Liver (tissue), 9 donors: ENCODE data around the gene PRM2. TPM values are rescaled to one million over a fixed set of nuclear protein-coding genes. Genes with fewer than 3 reads are reported as not detected.

Experiments
- DNase-seq: peaks from one replicate; pipeline ENCODE4 v3.0.0-alpha.2; 2017; ENCODE audit warnings: low spot score
- H3K27ac ChIP-seq, 2 donors: one replicate each; pipeline ENCODE4 v1.7.0; 2013; ENCODE audit warnings: inconsistent platforms in 2 of 2, low read length in 2 of 2, control low read depth in 1 of 2, low read depth in 1 of 2, mild to moderate bottlenecking in 1 of 2
- H3K27me3 ChIP-seq, 4 donors: one replicate each; pipeline versions ENCODE4 v1.6.1 to v1.7.0; 2013; ENCODE audit warnings: low read length in 3 of 4, inconsistent platforms in 1 of 4, mild to moderate bottlenecking in 1 of 4, moderate library complexity in 1 of 4; ENCODE audit not compliant: control insufficient read depth in 4 of 4, insufficient read depth in 4 of 4
- H3K36me3 ChIP-seq, 4 donors: one replicate each; pipeline versions ENCODE4 v1.6.1 to v1.7.0; 2013; ENCODE audit warnings: low read length in 3 of 4, mild to moderate bottlenecking in 3 of 4, low read depth in 1 of 4, moderate library complexity in 1 of 4; ENCODE audit not compliant: control insufficient read depth in 4 of 4, insufficient read depth in 3 of 4
- H3K4me1 ChIP-seq, 4 donors: one replicate each; pipeline versions ENCODE4 v1.6.1 to v1.7.0; 2013; ENCODE audit warnings: low read length in 3 of 4, mild to moderate bottlenecking in 3 of 4, moderate library complexity in 1 of 4; ENCODE audit not compliant: control insufficient read depth in 4 of 4, insufficient read depth in 4 of 4
- H3K4me3 ChIP-seq, 3 donors: one replicate each; pipeline versions ENCODE4 v1.6.1 to v1.7.0; 2013; ENCODE audit warnings: low read length in 3 of 3, control low read depth in 1 of 3, low read depth in 1 of 3, mild to moderate bottlenecking in 1 of 3
- H3K9ac ChIP-seq, 2 donors: one replicate each; pipeline ENCODE4 v1.7.0; 2013; ENCODE audit warnings: low read length in 2 of 2, mild to moderate bottlenecking in 2 of 2, moderate library complexity in 2 of 2, control low read depth in 1 of 2, low read depth in 1 of 2
- H3K9me3 ChIP-seq, 4 donors: one replicate each; pipeline versions ENCODE4 v1.6.1 to v1.7.0; 2013; ENCODE audit warnings: low read length in 3 of 4; ENCODE audit not compliant: control insufficient read depth in 4 of 4
- EGR1 ChIP-seq, 2 donors: IDR thresholded peaks; 2 replicates each; pipeline ENCODE4 v1.6.1; 2016 to 2018; ENCODE audit warnings: antibody characterized with exemption in 2 of 2, low read depth in 2 of 2
- FOXA1 ChIP-seq: IDR thresholded peaks from 2 replicates; pipeline ENCODE4 v1.6.1; 2016; ENCODE audit warnings: antibody characterized with exemption
- FOXA2 ChIP-seq: IDR thresholded peaks from 2 replicates; pipeline ENCODE4 v1.6.1; 2016; ENCODE audit warnings: antibody characterized with exemption
- GABPA ChIP-seq, 2 donors: IDR thresholded peaks in 1 of 2; conservative IDR thresholded peaks in 1 of 2; 2 replicates each; pipeline ENCODE4 v1.6.1; 2016; ENCODE audit warnings: antibody characterized with exemption in 2 of 2, mild to moderate bottlenecking in 1 of 2, moderate library complexity in 1 of 2
- HNF4A ChIP-seq, 2 donors: conservative IDR thresholded peaks; 2 replicates each; pipeline ENCODE4 v1.6.1; 2016; ENCODE audit warnings: antibody characterized with exemption in 2 of 2, mild to moderate bottlenecking in 2 of 2
- JUND ChIP-seq, 2 donors: IDR thresholded peaks; 2 replicates each; pipeline ENCODE4 v1.6.1; 2016; ENCODE audit warnings: antibody characterized with exemption in 2 of 2
- MAX ChIP-seq: IDR thresholded peaks from 2 replicates; pipeline ENCODE4 v1.6.1; 2016; ENCODE audit warnings: antibody characterized with exemption
- RXRA ChIP-seq, 2 donors: IDR thresholded peaks; 2 replicates each; pipeline ENCODE4 v1.6.1; 2017 to 2018; ENCODE audit warnings: antibody characterized with exemption in 2 of 2, mild to moderate bottlenecking in 1 of 2
- SP1 ChIP-seq: IDR thresholded peaks from 2 replicates; pipeline ENCODE4 v1.6.1; 2018; ENCODE audit warnings: antibody characterized with exemption, mild to moderate bottlenecking
- TAF1 ChIP-seq: conservative IDR thresholded peaks from 2 replicates; pipeline ENCODE4 v1.6.1; 2016; ENCODE audit warnings: antibody characterized with exemption, mild to moderate bottlenecking
- YY1 ChIP-seq: IDR thresholded peaks from 2 replicates; pipeline ENCODE4 v1.6.1; 2016; ENCODE audit warnings: antibody characterized with exemption, mild to moderate bottlenecking
- WGBS: extraction: QIAGEN DNeasy Blood & Tissue Kit; methylation state at CpG from one replicate; pipeline ENCODE4 v1.1.7; 2013; 5-methylcytosine and 5-hydroxymethylcytosine counted together
- polyA plus RNA-seq, 2 donors: library from polyadenylated mRNA; stranded (reverse) in 1 of 2; unstranded in 1 of 2; fragments of 200-250 nt in 1 of 2; fragments of >200 nt in 1 of 2; fragmentation: Nextera tagmentation in 1 of 2; extraction: Ambion mirVana in 1 of 2; gene quantifications; one replicate each; pipeline versions ENCODE4 v1.2.1 to v1.2.3, GENCODE V29; 2013 to 2015
- total RNA-seq, 2 donors: library from RNA; depleted of rRNA; stranded (reverse); fragments of >200 nt; gene quantifications; one replicate each; pipeline ENCODE4 v1.2.3, GENCODE V29; 2014
- TF ChIP-seq, protein P1 (sequence below): IDR thresholded peaks from 2 replicates; pipeline ENCODE4 v1.6.1; 2016; ENCODE audit warnings: antibody characterized with exemption
- TF ChIP-seq, protein P2 (sequence below): fragments of 150-350 bp; IDR thresholded peaks from 2 replicates; pipeline ENCODE4 v1.5.1; 2017; ENCODE audit warnings: improper control_type of control experiment, low read depth, low read length; ENCODE audit not compliant: missing input control
- TF ChIP-seq, protein P3 (sequence below): IDR thresholded peaks from 2 replicates; pipeline ENCODE4 v1.6.1; 2016; ENCODE audit warnings: antibody characterized with exemption
- TF ChIP-seq, protein P4 (sequence below): IDR thresholded peaks from 2 replicates; pipeline ENCODE4 v1.6.1; 2016; ENCODE audit warnings: antibody characterized with exemption, mild to moderate bottlenecking
- donor health status: healthy.
- donor health status: healthy.
- donor health status: healthy.
- donor health status: healthy.
- donor health status: healthy.

PRM2 gene
- total and polyA plus RNA-seq, 4 donors = not detected

- Histone ChIP-seq H3K4me1 (peaks cover 6 to 17% (median 11%) of the 10 kb centered on the region in 4 donors), H3K27me3 (no peaks in the 10 kb centered on the region), H3K36me3 (no peaks in the 10 kb centered on the region), H3K9ac (no peak overlapping the region), H3K27ac (no peak overlapping the region), H3K9me3 (no peaks in the 10 kb centered on the region), H3K4me3 (no peak overlapping the region)
- 97% methylated on average over 5 of the region's 5 CpGs for WGBS
- TF ChIP-seq RXRA (IDR thresholded peaks at IDR 0.05) (no peak), GABPA (IDR thresholded peaks at IDR 0.05 in 1 of 2, conservative IDR thresholded peaks at IDR 0.05 in 1 of 2) (no peak), MAX (no peak), YY1 (no peak), FOXA1 (no peak), FOXA2 (no peak), SP1 (no peak), TAF1 (no peak), EGR1 (IDR thresholded peaks at IDR 0.05; ENCODE audit: low read depth in 2 of 2) (no peak), HNF4A (conservative IDR thresholded peaks at IDR 0.05) (no peak), JUND (IDR thresholded peaks at IDR 0.05) (no peak)
- TF ChIP-seq, protein P1, sequence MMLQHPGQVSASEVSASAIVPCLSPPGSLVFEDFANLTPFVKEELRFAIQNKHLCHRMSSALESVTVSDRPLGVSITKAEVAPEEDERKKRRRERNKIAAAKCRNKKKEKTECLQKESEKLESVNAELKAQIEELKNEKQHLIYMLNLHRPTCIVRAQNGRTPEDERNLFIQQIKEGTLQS = no peak
- TF ChIP-seq, protein P2, sequence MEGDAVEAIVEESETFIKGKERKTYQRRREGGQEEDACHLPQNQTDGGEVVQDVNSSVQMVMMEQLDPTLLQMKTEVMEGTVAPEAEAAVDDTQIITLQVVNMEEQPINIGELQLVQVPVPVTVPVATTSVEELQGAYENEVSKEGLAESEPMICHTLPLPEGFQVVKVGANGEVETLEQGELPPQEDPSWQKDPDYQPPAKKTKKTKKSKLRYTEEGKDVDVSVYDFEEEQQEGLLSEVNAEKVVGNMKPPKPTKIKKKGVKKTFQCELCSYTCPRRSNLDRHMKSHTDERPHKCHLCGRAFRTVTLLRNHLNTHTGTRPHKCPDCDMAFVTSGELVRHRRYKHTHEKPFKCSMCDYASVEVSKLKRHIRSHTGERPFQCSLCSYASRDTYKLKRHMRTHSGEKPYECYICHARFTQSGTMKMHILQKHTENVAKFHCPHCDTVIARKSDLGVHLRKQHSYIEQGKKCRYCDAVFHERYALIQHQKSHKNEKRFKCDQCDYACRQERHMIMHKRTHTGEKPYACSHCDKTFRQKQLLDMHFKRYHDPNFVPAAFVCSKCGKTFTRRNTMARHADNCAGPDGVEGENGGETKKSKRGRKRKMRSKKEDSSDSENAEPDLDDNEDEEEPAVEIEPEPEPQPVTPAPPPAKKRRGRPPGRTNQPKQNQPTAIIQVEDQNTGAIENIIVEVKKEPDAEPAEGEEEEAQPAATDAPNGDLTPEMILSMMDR = no peak
- TF ChIP-seq, protein P3, sequence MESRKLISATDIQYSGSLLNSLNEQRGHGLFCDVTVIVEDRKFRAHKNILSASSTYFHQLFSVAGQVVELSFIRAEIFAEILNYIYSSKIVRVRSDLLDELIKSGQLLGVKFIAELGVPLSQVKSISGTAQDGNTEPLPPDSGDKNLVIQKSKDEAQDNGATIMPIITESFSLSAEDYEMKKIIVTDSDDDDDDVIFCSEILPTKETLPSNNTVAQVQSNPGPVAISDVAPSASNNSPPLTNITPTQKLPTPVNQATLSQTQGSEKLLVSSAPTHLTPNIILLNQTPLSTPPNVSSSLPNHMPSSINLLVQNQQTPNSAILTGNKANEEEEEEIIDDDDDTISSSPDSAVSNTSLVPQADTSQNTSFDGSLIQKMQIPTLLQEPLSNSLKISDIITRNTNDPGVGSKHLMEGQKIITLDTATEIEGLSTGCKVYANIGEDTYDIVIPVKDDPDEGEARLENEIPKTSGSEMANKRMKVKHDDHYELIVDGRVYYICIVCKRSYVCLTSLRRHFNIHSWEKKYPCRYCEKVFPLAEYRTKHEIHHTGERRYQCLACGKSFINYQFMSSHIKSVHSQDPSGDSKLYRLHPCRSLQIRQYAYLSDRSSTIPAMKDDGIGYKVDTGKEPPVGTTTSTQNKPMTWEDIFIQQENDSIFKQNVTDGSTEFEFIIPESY = no peak
- TF ChIP-seq, protein P4, sequence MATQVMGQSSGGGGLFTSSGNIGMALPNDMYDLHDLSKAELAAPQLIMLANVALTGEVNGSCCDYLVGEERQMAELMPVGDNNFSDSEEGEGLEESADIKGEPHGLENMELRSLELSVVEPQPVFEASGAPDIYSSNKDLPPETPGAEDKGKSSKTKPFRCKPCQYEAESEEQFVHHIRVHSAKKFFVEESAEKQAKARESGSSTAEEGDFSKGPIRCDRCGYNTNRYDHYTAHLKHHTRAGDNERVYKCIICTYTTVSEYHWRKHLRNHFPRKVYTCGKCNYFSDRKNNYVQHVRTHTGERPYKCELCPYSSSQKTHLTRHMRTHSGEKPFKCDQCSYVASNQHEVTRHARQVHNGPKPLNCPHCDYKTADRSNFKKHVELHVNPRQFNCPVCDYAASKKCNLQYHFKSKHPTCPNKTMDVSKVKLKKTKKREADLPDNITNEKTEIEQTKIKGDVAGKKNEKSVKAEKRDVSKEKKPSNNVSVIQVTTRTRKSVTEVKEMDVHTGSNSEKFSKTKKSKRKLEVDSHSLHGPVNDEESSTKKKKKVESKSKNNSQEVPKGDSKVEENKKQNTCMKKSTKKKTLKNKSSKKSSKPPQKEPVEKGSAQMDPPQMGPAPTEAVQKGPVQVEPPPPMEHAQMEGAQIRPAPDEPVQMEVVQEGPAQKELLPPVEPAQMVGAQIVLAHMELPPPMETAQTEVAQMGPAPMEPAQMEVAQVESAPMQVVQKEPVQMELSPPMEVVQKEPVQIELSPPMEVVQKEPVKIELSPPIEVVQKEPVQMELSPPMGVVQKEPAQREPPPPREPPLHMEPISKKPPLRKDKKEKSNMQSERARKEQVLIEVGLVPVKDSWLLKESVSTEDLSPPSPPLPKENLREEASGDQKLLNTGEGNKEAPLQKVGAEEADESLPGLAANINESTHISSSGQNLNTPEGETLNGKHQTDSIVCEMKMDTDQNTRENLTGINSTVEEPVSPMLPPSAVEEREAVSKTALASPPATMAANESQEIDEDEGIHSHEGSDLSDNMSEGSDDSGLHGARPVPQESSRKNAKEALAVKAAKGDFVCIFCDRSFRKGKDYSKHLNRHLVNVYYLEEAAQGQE = no peak
- DNase-seq = no peak
Observed at GRCh38 chr16:11298143-11298900, 22.0 kb upstream of the PRM2 start.
